Measurements from ENCODE around the gene TMEM239. TPM values are rescaled to one million over a fixed set of nuclear protein-coding genes. Genes with fewer than 3 reads are reported as not detected.
"Not testable (repeated sequence)": the region's sequence is repeated elsewhere in the genome, so short reads cannot be mapped to it uniquely, and the experiment has no call there.

TMEM239 gene
- total RNA-seq, 1 experiment from 2014 or later, result not detected

DNA sequence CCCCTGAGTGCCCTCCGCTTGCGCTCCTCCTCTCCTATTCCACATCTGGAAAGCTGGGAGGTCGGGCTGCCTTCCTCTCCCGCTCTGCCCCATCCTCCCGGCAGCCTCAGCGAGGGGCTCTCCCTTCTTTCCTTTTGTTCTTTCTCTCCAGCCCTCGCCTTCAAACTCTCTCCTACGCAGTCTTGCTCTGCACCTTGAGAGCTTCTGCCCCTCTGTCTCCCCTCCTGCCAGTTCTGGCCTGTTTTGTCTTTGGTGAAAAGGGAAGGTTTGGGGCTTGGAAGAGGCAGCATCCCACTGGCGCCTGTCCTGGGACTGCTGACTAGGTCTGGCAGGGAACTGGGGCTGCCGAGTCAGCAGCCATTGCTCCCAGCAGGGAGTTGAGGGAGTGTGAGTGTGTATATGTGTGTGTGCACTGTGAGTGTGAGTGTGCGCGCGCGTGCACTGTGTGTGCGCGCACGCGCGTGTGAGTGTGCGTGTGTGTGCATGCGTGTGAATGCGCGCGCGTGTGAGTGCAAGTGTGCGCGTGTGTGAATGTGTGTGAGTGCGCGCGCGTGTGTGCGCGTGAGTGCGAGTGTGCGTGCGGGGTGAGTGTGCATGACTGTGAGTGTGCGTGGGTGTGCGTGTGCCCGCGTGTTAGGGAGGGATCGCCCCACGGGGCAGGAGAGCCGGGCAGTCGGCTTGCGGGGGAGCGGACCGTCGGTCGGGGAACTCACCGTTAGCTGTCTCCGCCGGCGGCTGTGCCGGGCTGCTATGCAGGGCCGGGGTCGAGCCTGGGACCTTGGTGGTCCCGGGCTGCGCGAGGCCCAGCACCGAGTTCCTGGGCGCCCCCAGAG lies 16.3 kb upstream of the TMEM239 start:
- DNase-seq (ENCODE audit: low read depth), result no peak

GRCh38 chr20:2800521-2801285 lies 15.5 kb upstream of the TMEM239 start, which contains the start of gene CPXM1:
Gene CPXM1, minus strand, starts transcription at chr20:2800627. Its CDS starts 55 bp downstream, at chr20:2800572.
- no peak for DNase-seq (ENCODE audit: low read depth)

DNA sequence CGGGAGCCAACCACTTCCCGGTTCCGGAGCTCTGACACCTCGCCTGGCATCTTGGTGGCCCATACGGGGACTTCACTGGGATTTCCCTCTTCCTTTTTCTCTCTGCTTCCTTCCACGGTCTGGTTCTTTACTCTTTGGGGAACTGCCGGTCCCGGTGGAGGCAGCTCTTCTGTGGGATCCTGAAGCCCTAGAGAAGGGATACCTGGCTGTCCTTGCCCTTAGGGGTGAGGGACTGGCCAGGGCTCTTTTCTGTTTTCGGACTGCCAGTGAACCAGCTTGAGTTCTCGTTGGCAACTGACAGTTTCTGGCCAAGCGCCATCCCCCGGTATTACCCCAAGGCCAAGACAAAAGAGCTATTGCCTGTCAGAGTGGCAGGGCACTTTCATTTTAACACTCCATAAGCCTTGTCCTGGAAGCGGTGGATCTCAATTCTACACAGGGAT lies 14.9 kb upstream of the TMEM239 start:
- DNase-seq (ENCODE audit: low read depth), result no peak

- no peak for DNase-seq (ENCODE audit: low read depth)
These were observed 11.9 kb upstream of the TMEM239 start for GRCh38 chr20:2804041-2804828.

GRCh38 chr20:2804852-2805688 lies 11.1 kb upstream of the TMEM239 start:
- no peak for DNase-seq (ENCODE audit: low read depth)

GRCh38 chr20:2805689-2806350 lies 10.3 kb upstream of the TMEM239 start:
- no peak for DNase-seq (ENCODE audit: low read depth)

DNA sequence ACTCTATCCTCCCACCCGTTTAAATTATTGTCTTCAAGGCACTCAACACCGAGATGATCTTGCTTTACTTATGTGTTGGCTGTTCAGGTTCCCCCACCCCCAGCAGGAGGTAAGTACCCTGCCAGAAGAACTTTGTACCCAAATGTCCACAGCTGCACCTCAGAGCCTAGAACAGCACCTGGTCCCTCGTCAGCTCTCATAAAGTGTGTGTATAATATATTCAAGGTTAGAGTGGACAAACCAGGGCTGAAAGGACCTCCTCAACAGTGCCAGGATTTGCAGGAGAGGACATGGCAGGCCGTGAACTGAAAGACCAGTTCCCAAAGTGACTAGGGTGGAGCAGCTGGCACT lies 9.8 kb upstream of the TMEM239 start:
- no peak for DNase-seq (ENCODE audit: low read depth)

DNA sequence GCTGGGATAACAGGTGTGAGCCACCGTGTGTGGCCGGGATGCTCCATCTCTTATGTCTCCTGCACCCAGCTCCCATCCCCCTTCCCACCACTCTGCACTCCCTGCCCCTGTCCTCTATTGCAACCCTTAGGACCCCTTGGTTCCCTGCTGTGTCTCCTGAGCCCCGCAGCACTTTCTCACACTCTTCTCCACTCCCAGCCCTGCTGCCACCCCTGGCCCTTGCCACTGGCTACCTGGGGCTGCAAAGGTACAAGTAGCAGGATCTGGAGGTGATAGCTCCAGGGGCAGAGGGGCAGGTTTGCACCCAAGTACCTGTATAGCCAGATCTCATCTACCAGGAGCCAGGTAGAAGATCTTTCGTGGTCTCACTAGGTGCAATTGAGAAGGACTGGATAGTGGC lies 9.1 kb upstream of the TMEM239 start:
- no peak for DNase-seq (ENCODE audit: low read depth)

DNA sequence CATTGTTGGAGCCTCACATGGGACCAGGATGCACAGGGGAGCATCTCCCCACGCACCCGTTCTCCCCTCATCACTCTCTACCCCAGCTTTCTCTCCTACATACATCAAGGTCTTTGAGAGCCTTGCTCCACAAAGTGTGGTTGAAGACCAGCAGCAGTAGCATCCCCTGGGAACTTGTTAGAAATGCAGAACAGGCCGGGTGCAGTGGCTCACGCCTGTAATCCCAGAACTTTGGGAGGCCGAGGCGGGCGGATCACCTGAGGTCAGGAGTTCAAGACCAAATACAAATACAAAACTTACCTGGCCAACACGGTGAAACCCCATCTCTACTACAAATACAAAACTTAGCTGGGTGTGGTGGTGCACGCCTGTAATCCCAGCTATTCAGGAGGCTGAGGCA lies 8.2 kb upstream of the TMEM239 start:
- not testable (repeated sequence) for DNase-seq (ENCODE audit: low read depth)

- DNase-seq (ENCODE audit: low read depth), result no peak
These were observed 6.5 kb upstream of the TMEM239 start for GRCh38 chr20:2809690-2810089.

GRCh38 chr20:2812189-2812588 lies 4.0 kb upstream of the TMEM239 start:
- DNase-seq (ENCODE audit: low read depth), result no peak

DNA sequence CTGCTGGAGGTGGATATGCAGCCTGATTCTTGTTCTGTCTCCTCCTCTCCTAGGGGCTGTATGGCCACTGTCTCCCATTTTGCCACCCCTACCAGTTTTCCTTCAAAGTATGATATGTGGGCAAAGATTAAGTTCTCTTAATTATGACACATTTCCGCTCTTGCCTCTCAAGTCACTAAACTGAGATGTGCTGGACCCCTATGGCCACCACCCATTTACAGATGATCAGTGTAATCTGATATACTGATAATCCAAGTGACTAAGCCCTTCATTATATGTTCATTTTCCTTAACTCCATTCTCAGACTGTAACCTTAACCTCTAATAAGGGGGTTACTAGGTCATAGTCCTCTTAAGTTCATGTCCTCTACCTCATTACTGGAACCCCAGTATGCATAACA lies 2.1 kb upstream of the TMEM239 start:
- peak; percentile 62 for DNase-seq (ENCODE audit: low read depth)

DNA sequence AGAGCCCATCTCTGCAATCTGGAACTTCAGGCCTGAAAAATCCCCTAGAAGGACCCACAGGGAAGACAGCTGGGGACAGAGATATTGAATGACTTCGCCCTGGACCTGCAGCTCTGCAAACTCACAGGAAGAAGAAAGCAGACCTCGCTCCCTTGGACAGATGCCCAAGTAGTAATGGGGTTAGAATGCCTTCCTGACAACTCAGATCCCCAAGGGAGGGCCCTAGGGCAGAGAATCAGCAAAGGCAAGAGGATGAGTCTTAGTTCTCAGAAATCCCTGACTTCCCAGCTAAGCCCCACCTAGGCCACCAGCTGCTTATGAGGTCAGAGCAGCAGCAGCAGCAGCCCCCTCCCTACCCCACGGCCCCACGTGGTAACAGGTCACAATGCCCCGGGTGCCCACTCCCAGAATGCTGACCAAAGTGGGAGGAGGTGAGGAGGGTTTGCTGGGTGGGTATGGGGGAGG lies 1.5 kb upstream of the TMEM239 start, which contains the start of gene C20orf141:
Gene C20orf141 (plus strand): TSS at position 401 of the 465 bp plus-strand sequence. CDS start 198 bp downstream, outside the sequence.
- DNase-seq (ENCODE audit: low read depth), result peak; percentile 95

DNA sequence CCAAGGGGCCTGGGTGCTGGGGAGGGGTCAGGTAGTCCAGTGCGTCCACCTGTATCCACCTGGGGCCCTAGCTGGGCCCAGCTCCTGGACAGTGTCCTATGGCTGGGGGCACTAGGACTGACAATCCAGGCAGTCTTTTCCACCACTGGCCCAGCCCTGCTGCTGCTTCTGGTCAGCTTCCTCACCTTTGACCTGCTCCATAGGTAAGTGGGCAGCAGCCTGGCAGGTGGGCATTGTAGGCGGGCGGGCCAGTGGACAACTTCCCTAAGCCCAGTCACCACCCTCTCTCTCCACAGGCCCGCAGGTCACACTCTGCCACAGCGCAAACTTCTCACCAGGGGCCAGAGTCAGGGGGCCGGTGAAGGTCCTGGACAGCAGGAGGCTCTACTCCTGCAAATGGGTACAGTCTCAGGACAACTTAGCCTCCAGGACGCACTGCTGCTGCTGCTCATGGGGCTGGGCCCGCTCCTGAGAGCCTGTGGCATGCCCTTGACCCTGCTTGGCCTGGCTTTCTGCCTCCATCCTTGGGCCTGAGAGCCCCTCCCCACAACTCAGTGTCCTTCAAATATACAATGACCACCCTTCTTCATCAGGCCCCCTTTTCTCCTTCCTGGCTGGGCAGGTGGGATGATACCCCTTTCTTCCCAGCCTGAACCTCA lies 793 bp upstream of the TMEM239 start:
- no peak for DNase-seq (ENCODE audit: low read depth)

DNA sequence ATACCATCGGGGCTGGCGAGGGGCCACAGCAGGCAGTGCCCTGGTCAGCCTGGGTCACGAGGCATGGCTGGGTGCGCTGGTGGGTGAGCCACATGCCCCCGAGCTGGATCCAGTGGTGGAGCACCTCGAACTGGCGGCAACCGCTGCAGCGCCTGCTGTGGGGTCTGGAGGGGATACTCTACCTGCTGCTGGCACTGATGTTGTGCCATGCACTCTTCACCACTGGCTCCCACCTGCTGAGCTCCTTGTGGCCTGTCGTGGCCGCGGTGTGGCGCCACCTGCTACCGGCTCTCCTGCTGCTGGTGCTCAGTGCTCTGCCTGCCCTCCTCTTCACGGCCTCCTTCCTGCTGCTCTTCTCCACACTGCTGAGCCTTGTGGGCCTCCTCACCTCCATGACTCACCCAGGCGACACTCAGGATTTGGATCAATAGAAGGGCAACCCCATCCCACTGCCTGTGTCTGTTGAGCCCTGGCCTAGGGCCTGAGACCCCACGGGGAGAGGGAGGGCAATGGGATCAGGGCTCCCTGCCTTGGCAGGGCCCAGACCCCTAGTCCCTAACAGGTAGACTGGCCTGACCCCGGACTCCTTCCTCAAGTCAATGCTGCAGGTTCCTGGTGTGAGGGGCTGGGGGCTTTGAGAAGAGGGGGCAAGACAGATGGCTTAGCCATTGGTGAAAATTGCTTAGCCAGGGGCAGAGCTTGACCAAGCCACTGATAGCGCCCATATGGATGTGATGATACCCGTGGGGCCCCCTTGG lies 598 bp downstream of the TMEM239 start:
- DNase-seq (ENCODE audit: low read depth), result no peak

DNA sequence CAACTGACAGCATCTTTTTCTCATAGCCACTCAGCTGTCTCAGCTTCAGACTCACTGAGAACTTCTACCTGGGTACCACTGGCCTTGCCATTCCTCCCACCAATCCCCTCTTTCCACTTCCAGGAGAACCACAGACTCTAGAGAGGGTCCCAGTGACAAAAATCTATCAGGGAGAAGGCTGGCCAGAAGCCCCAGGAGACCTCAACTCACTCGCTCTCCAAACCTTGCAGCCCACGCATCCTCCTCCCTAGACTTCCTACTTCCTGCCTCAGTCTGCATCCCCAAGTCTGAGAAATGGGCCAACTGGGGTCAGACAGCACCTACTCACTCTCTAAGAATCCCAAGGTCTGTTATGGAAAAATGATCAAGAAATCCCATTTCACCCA lies 1.2 kb downstream of the TMEM239 start:
- no peak for DNase-seq (ENCODE audit: low read depth)

DNA sequence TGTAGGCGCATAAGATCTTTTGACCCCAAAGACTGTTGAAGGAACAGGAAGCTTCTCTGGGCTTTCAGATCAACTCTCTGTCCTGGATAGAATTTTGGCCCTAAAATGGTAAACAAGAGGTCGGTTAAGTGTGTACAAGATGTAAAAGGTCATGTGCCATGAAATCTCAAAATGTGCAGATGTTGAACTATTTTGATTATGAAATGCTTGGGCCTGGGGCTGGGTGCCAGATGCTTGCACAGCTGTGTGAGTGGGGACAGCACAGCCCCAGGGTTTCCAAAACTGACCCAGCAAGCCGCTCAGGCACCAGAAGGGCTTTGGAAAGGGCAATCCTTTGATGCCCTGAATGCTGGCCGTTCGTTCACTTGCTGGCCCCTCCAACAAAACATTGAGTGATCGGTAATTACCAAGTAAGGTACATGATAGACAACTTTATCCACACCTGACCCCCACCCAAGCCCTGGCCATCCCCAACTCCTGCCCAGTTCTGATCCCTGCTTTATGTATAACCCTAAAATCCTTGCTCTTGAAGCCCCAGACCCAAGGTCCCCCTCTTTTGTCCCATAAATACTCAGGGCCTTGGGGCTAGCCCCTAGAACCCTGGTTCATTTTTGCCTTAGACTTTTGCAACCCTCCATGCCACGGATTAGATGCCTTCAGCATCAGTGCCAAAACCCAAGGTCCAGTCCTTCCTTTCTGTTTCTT lies 1.9 kb downstream of the TMEM239 start:
- DNase-seq (ENCODE audit: low read depth), result no peak
